ENCODE results near the gene USH2A.

- TF ChIP-seq POLR2A (IDR thresholded peaks at IDR 0.05) (no peak), EP300 (IDR thresholded peaks at IDR 0.05) (no peak)
- TF ChIP-seq, protein P1, sequence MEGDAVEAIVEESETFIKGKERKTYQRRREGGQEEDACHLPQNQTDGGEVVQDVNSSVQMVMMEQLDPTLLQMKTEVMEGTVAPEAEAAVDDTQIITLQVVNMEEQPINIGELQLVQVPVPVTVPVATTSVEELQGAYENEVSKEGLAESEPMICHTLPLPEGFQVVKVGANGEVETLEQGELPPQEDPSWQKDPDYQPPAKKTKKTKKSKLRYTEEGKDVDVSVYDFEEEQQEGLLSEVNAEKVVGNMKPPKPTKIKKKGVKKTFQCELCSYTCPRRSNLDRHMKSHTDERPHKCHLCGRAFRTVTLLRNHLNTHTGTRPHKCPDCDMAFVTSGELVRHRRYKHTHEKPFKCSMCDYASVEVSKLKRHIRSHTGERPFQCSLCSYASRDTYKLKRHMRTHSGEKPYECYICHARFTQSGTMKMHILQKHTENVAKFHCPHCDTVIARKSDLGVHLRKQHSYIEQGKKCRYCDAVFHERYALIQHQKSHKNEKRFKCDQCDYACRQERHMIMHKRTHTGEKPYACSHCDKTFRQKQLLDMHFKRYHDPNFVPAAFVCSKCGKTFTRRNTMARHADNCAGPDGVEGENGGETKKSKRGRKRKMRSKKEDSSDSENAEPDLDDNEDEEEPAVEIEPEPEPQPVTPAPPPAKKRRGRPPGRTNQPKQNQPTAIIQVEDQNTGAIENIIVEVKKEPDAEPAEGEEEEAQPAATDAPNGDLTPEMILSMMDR (IDR thresholded peaks at IDR 0.05): no peak
Observed at GRCh38 chr1:216223486-216223885, 199.8 kb downstream of the USH2A start.
